AG04449 (cell line): ENCODE measurements around the gene HM13.

ENCODE experiments used
- CTCF ChIA-PET: fragments of 350-600 bp; formaldehyde crosslinking; extraction: SDS; loops from one replicate; lab custom pipeline; 2021; ENCODE audit warnings: antibody characterized with exemption; lab: Yijun Ruan, JAX
- POLR2A ChIA-PET: fragments of 400-600, 350-600 bp; formaldehyde crosslinking; extraction: SDS; loops from one replicate; lab custom pipeline; 2020; ENCODE audit warnings: antibody characterized with exemption, inconsistent platforms; lab: Yijun Ruan, JAX
- DNase-seq: peaks from one replicate; pipeline ENCODE4 v3.0.0-alpha.2; 2010; ENCODE audit warnings: low read depth, low spot score
- H3K4me3 ChIP-seq: 2 replicates; pipeline ENCODE4 v1.5.1; 2011; ENCODE audit warnings: low read depth, mild to moderate bottlenecking, control low read depth, low read length
- TF ChIP-seq, protein P1 (sequence below): IDR thresholded peaks from one replicate; pipeline ENCODE4 v1.5.1; 2011; ENCODE audit warnings: mild to moderate bottlenecking, moderate library complexity, low read length, control low read depth, inconsistent platforms; ENCODE audit not compliant: insufficient read depth; ENCODE audit errors: missing control alignments

The HM13 gene

DNA sequence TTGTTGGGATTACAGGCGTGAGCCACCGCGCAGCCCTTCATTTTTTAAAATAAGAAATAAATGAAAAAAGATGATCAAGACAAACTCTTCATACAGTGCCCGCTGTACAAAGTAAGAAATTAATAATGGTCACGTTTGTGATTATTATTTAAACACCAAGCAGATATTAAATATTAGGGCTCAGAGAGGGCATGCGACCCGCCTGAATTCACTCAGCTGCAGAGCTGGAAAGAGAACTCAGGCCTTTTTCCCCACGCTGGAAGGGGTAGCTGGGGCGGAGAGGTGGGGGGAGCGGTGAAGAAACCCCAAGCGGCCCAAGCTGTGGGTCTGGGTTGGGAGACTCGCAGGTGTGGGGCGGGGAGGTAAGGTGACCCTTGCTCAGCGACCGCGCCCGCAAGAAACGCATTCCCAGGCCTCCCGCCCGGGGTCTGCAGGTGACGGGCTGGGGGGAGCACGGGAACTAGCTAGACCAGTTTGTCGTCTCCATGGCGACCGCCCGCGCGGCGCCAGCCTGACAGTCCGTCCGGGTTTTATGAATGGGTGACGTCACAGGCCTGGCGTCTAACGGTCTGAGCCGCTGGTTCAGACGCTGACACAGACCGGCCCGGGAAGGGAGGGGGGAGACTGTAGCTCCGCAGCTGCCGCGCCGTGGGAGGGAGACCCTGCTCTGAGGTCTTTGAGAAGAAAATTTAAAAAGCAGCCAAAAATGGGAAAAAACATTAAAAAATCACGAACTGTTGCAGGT is 89.8 kb downstream of the HM13 start:
- DNase-seq = no peak
- CTCF ChIA-PET = interaction anchor here (0.8 to 30.0 kb wide), 8 partner anchors 8 to 120 kb away, joined by 3 to 1856 read pairs (median 8); partner anchors contain the start of gene BCL2L1
- POLR2A ChIA-PET = interaction anchor here (0.7 to 3.4 kb wide), 14 partner anchors 8 to 80 kb away, joined by 3 to 51 read pairs (median 6); no protein-coding TSS in a partner anchor
- TF ChIP-seq, protein P1, sequence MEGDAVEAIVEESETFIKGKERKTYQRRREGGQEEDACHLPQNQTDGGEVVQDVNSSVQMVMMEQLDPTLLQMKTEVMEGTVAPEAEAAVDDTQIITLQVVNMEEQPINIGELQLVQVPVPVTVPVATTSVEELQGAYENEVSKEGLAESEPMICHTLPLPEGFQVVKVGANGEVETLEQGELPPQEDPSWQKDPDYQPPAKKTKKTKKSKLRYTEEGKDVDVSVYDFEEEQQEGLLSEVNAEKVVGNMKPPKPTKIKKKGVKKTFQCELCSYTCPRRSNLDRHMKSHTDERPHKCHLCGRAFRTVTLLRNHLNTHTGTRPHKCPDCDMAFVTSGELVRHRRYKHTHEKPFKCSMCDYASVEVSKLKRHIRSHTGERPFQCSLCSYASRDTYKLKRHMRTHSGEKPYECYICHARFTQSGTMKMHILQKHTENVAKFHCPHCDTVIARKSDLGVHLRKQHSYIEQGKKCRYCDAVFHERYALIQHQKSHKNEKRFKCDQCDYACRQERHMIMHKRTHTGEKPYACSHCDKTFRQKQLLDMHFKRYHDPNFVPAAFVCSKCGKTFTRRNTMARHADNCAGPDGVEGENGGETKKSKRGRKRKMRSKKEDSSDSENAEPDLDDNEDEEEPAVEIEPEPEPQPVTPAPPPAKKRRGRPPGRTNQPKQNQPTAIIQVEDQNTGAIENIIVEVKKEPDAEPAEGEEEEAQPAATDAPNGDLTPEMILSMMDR = no peak
- peak overlapping the region; percentile 88 for H3K4me3 ChIP-seq

DNA sequence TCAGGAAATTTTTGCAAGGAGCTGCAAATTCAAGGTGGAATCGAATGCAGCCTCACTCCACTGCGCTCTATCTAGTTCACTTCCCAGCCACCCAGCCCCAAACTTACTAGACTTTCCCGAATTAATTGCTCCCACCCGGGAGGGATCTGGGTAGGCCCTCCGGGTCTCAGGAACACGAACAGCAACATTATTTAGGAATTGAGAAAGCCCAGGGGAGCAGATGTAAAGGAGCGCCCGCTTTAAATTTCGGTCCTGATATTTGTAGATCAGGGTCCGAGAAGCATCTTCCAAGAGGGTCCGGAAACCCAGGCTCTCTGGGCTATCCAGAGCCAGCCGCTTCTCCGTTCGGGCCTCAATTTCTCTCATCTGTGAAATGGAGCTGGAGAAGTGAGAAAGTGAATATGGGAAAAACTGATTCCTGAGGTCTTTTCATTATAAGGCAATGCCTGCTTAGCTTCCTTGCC is 90.4 kb downstream of the HM13 start:
- no peak for DNase-seq
- ChIA-PET CTCF (interaction anchor here (0.8 to 30.0 kb wide), 7 partner anchors 8 to 117 kb away, joined by 3 to 1856 read pairs (median 10); partner anchors contain the start of gene BCL2L1), POLR2A (interaction anchor here (0.6 to 3.4 kb wide), 15 partner anchors 8 to 123 kb away, joined by 3 to 51 read pairs (median 6); no protein-coding TSS in a partner anchor)
- peak overlapping the region; percentile 88 for H3K4me3 ChIP-seq
- TF ChIP-seq, protein P1 = no peak

DNA sequence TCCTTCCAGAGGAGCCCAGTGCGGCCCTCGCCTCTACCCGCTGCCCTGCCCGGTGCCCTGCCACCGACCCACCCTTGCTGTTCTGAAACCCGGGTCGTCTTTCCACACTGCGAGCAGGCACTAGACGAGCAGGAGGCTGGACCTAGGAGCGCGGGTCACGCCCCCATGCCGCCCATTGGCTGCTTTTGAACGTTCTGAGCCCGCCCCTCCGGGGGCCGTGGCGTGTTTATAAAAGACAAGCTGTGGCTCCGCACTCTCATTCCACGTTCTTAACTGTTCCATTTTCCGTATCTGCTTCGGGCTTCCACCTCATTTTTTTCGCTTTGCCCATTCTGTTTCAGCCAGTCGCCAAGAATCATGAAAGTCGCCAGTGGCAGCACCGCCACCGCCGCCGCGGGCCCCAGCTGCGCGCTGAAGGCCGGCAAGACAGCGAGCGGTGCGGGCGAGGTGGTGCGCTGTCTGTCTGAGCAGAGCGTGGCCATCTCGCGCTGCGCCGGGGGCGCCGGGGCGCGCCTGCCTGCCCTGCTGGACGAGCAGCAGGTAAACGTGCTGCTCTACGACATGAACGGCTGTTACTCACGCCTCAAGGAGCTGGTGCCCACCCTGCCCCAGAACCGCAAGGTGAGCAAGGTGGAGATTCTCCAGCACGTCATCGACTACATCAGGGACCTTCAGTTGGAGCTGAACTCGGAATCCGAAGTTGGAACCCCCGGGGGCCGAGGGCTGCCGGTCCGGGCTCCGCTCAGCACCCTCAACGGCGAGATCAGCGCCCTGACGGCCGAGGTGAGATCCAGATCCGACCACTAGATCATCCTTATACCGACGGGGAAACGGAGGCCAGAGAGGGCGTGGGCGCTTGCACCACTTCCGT is 91.0 kb downstream of the HM13 start, which contains the start of gene ID1:
TSS of gene ID1 (plus strand) at position 259 of the 871 bp plus-strand sequence. CDS start at position 358, 99 bp downstream.
- TF ChIP-seq, protein P1 = no peak
- ChIA-PET POLR2A (interaction anchor here (0.6 to 3.4 kb wide), 16 partner anchors 10 to 134 kb away, joined by 3 to 51 read pairs (median 6); partner anchors contain the start of gene TPX2), CTCF (interaction anchor here (1.0 to 30.0 kb wide), 7 partner anchors 7 to 116 kb away, joined by 3 to 1856 read pairs (median 28); partner anchors contain the start of gene BCL2L1)
- no peak for DNase-seq
- H3K4me3 ChIP-seq = peak within 1 kb of the TSS; percentile 88

DNA sequence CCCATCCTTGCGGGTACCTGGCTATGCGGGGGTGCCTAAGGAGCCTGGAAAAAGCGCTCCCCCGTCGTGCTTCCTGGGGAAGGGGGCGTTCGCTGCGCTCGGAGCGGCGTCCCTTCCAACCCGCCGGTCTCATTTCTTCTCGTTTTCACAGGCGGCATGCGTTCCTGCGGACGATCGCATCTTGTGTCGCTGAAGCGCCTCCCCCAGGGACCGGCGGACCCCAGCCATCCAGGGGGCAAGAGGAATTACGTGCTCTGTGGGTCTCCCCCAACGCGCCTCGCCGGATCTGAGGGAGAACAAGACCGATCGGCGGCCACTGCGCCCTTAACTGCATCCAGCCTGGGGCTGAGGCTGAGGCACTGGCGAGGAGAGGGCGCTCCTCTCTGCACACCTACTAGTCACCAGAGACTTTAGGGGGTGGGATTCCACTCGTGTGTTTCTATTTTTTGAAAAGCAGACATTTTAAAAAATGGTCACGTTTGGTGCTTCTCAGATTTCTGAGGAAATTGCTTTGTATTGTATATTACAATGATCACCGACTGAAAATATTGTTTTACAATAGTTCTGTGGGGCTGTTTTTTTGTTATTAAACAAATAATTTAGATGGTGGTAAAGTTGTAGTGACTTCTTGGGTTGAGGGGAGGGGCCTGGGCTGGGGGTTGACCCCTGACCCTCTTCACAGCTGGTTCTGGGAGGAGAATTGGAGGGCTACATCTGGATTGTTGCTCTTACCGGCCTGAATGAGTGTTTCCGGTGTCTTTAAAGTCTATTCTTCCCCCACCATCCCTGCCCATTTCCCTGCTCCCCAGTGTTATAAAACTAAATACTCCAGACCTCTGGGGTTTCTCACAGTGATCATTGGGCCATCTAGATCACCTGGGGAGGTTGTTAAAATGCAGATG is 91.9 kb downstream of the HM13 start:
- ChIA-PET POLR2A (interaction anchor here (0.6 to 3.8 kb wide), 16 partner anchors 13 to 133 kb away, joined by 3 to 51 read pairs (median 6); partner anchors contain the start of gene TPX2), CTCF (interaction anchor here (0.9 to 30.0 kb wide), 6 partner anchors 13 to 115 kb away, joined by 3 to 1856 read pairs (median 43); partner anchors contain the start of gene BCL2L1)
- no peak for DNase-seq
- TF ChIP-seq, protein P1 = no peak
- H3K4me3 ChIP-seq = peak overlapping the region; percentile 88

DNA sequence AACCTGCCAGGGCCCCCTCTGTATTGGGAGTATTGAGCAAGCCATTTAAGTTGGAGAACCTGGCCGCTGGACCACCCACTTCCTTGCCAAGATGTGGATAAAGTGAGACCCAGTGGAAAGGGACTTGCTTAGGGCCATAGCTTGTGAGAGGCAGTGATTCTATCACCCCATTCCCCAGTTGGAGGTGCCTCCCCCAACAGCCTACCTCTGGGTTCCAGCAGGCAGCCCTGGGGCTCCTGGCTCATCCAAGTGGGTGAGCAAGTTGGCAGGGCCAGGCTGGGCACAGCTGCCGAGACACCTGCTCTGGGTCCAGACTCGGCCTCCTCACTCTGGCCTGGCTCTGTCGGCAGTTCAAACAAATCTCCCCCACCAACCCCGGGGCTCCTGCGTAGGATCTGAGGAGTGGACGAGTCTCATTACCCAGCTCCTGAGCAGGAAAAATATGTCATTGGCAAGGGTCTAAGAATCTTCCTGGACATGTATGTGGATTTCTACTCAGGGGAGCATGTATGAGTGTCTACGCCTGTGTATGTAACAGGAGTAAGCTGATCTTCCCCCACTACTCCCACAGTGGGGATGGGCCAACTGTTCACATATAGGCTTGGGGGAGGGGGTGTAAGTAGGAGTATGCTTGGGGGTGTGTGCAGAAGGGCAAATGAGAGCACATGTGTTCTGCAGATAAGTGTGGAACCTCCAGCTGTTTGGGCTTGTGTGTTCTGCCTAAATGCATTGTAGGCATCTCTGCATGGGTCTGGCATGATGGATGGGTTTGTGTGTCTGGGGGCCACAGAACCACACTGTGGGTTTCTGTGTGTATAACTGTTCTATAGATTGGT is 92.8 kb downstream of the HM13 start:
- POLR2A ChIA-PET = interaction anchor here (0.6 to 3.8 kb wide), 7 partner anchors 20 to 55 kb away, joined by 3 to 28 read pairs (median 6); no protein-coding TSS in a partner anchor
- CTCF ChIA-PET = interaction anchor here (0.8 to 30.0 kb wide), 6 partner anchors 14 to 147 kb away, joined by 3 to 1856 read pairs (median 40); partner anchors contain the start of gene BCL2L1
- DNase-seq = no peak
- TF ChIP-seq, protein P1 = no peak
- peak overlapping the region; percentile 88 for H3K4me3 ChIP-seq
